ENCODE results near the gene ADCK1. TPM values are rescaled to one million over a fixed set of nuclear protein-coding genes. Genes with fewer than 3 reads are reported as not detected.

The ADCK1 gene
- total RNA-seq, 1 experiment from 2014 or later = 10.1 TPM

- ATAC-seq (no peak), DNase-seq (ENCODE audit: low read depth, low spot score) (no peak)
- BruUV-seq (replicated peaks) = no TSS peak
- H3K4me1 ChIP-seq (ENCODE audit: control insufficient read depth, insufficient read depth, low read length) = no peaks in the 10 kb centered on the region
- ChIA-PET CTCF (interaction anchor here (0.6 kb wide), 1 partner anchor 275 kb away, joined by 5 read pairs; no protein-coding TSS in a partner anchor), POLR2A (no interaction called here)
- in situ Hi-C loops (cut with HindIII; ENCODE audit: low pct_unique_long_range_greater_than_20kb, low sequenced_read_pairs) (no loop called here), intact Hi-C loops (cut with micrococcal nuclease; ENCODE audit: unreplicated experiment) (no loop called here)
- no peak overlapping the region for H3K4me3 ChIP-seq (ENCODE audit: low read depth in 2 of 2, low read length in 2 of 2)
- no peak for TF ChIP-seq POLR2AphosphoS5 (IDR thresholded peaks at IDR 0.05; ENCODE audit: low read depth, low read length)
- no peak for TF ChIP-seq SIN3A (IDR thresholded peaks at IDR 0.05; ENCODE audit: borderline replicate concordance, insufficient read depth, low read depth, low read length)
- TF ChIP-seq CTCF (IDR thresholded peaks at IDR 0.05) = no peak
- no peak for TF ChIP-seq TCF7L2 (IDR thresholded peaks at IDR 0.05; ENCODE audit: low read depth, low read length)
- no peak for TF ChIP-seq REST (IDR thresholded peaks at IDR 0.05; ENCODE audit: insufficient read depth in 1 of 2, low read depth in 2 of 2, low read length in 1 of 2)
- H3K36me3 ChIP-seq (ENCODE audit: control insufficient read depth, insufficient read depth, low read length) = no peaks in the 10 kb centered on the region
- H3K9me3 ChIP-seq (ENCODE audit: control insufficient read depth, insufficient read depth, low read depth, low read length) = no peaks in the 10 kb centered on the region
- H3K27me3 ChIP-seq (ENCODE audit: control insufficient read depth, insufficient read depth, low read length) = no peaks in the 10 kb centered on the region
- H3K27ac ChIP-seq (ENCODE audit: low read length) = no peak overlapping the region
Measured at GRCh38 chr14:77825895-77826519, 26.1 kb downstream of the ADCK1 start.

- Histone ChIP-seq H3K27me3 (ENCODE audit: control insufficient read depth, insufficient read depth, low read length) (no peaks in the 10 kb centered on the region), H3K4me1 (ENCODE audit: control insufficient read depth, insufficient read depth, low read length) (no peaks in the 10 kb centered on the region), H3K27ac (ENCODE audit: low read length) (no peak overlapping the region), H3K4me3 (ENCODE audit: low read depth in 2 of 2, low read length in 2 of 2) (no peak overlapping the region), H3K9me3 (ENCODE audit: control insufficient read depth, insufficient read depth, low read depth, low read length) (no peaks in the 10 kb centered on the region), H3K36me3 (ENCODE audit: control insufficient read depth, insufficient read depth, low read length) (no peaks in the 10 kb centered on the region)
- no peak for DNase-seq (ENCODE audit: low read depth, low spot score)
- intact Hi-C loops (cut with micrococcal nuclease; ENCODE audit: unreplicated experiment) = no loop called here
- ChIA-PET POLR2A (no interaction called here), CTCF (no interaction called here)
- TF ChIP-seq REST (IDR thresholded peaks at IDR 0.05; ENCODE audit: insufficient read depth in 1 of 2, low read depth in 2 of 2, low read length in 1 of 2) (no peak), SIN3A (IDR thresholded peaks at IDR 0.05; ENCODE audit: borderline replicate concordance, insufficient read depth, low read depth, low read length) (no peak), POLR2AphosphoS5 (IDR thresholded peaks at IDR 0.05; ENCODE audit: low read depth, low read length) (no peak), TCF7L2 (IDR thresholded peaks at IDR 0.05; ENCODE audit: low read depth, low read length) (no peak), CTCF (IDR thresholded peaks at IDR 0.05) (no peak)
- no peak for ATAC-seq
- in situ Hi-C loops (cut with HindIII; ENCODE audit: low pct_unique_long_range_greater_than_20kb, low sequenced_read_pairs) = no loop called here
- BruUV-seq (replicated peaks) = no TSS peak
Measured at GRCh38 chr14:77830692-77831091, 30.8 kb downstream of the ADCK1 start.
